ENCODE results near the gene ADCY2. TPM values are rescaled to one million over a fixed set of nuclear protein-coding genes. Genes with fewer than 3 reads are reported as not detected.

Gene ADCY2
- total and polyA plus RNA-seq, 2 of the 13 experiments (the other 11 are each of a cell fraction or from before 2014, with no cell fraction given) = not detected

DNA sequence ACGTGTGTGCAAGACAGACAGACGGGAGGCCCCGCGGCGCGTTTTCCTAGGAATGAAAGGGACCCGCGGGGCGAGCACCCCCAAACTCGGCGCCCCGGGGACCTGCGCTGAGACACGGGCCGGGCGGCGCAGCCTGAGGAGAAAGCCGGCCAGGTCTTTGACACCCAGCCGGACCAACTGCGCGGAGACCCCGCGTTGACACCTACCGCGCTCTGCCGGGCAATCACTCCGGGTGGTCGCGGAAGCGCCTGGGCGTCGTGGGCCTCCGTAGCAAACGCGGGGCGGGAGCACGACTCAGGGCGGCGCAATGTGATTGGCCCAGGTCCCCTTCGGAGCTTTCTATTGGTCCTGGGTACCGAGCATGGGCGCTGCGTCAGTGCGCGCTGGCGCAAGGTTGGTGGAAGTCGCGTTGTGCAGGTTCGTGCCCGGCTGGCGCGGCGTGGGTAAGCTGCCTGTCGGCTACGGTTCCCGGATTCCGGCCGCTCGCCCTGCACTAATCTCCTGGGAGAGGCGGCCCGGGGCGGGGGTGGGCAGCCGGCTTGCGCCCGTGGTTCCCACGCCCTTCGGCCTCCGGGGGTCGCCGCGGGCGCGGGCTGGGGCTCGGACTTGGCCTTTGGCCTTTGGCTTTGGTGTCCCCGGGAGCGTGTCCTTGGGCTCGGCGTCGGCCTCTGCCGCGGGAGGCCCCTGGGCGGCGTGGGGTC is 473.0 kb downstream of the ADCY2 start, which contains the start of the genes FASTKD3 and MTRR (continued):
- TF ChIP-seq ESRRA (CRISPR knock-in tag; IDR thresholded peaks at IDR 0.05; ENCODE audit: low read depth) (peak; percentile 76; the same call in 1 of the 2 replicates), ZNF772 (CRISPR knock-in tag; IDR thresholded peaks at IDR 0.05) (no peak), CBFB (CRISPR knock-in tag; IDR thresholded peaks at IDR 0.05) (peak; percentile 51; the same call in 1 of the 2 replicates), ZNF101 (CRISPR knock-in tag; IDR thresholded peaks at IDR 0.05; ENCODE audit: borderline replicate concordance, low read depth) (no peak), ZNF678 (CRISPR knock-in tag; IDR thresholded peaks at IDR 0.05) (no peak; the same call in 1 of the 2 replicates), SMAD9 (CRISPR knock-in tag; IDR thresholded peaks at IDR 0.05) (0 out of 2 replicates have a peak, but pooled peaks have one; percentile 58), PRDM15 (CRISPR knock-in tag; IDR thresholded peaks at IDR 0.05) (no peak), ZNF605 (CRISPR knock-in tag; IDR thresholded peaks at IDR 0.05) (no peak), ZBTB7A (CRISPR knock-in tag; IDR thresholded peaks at IDR 0.05) (peak; percentile 97), NR2F2 (IDR thresholded peaks at IDR 0.05; ENCODE audit: borderline replicate concordance, low read depth) (peak; percentile 41; the same call in 1 of the 2 replicates), SMARCE1 (IDR thresholded peaks at IDR 0.05; ENCODE audit: borderline replicate concordance) (no peak), ZSCAN29 (CRISPR knock-in tag; conservative IDR thresholded peaks at IDR 0.05) (no peak), THYN1 (CRISPR knock-in tag; IDR thresholded peaks at IDR 0.05; ENCODE audit: borderline replicate concordance, low read depth) (no peak), CTCF (CRISPR knock-in tag; IDR thresholded peaks at IDR 0.05) (no peak; the same call in 1 of the 2 replicates), SNAPC5 (CRISPR knock-in tag; IDR thresholded peaks at IDR 0.05; ENCODE audit: borderline replicate concordance) (no peak), ZNF619 (CRISPR knock-in tag; IDR thresholded peaks at IDR 0.05) (no peak), DR1 (CRISPR knock-in tag; IDR thresholded peaks at IDR 0.05) (0 out of 2 replicates have a peak, but pooled peaks have one; percentile 50)
- TF ChIP-seq, protein P1, sequence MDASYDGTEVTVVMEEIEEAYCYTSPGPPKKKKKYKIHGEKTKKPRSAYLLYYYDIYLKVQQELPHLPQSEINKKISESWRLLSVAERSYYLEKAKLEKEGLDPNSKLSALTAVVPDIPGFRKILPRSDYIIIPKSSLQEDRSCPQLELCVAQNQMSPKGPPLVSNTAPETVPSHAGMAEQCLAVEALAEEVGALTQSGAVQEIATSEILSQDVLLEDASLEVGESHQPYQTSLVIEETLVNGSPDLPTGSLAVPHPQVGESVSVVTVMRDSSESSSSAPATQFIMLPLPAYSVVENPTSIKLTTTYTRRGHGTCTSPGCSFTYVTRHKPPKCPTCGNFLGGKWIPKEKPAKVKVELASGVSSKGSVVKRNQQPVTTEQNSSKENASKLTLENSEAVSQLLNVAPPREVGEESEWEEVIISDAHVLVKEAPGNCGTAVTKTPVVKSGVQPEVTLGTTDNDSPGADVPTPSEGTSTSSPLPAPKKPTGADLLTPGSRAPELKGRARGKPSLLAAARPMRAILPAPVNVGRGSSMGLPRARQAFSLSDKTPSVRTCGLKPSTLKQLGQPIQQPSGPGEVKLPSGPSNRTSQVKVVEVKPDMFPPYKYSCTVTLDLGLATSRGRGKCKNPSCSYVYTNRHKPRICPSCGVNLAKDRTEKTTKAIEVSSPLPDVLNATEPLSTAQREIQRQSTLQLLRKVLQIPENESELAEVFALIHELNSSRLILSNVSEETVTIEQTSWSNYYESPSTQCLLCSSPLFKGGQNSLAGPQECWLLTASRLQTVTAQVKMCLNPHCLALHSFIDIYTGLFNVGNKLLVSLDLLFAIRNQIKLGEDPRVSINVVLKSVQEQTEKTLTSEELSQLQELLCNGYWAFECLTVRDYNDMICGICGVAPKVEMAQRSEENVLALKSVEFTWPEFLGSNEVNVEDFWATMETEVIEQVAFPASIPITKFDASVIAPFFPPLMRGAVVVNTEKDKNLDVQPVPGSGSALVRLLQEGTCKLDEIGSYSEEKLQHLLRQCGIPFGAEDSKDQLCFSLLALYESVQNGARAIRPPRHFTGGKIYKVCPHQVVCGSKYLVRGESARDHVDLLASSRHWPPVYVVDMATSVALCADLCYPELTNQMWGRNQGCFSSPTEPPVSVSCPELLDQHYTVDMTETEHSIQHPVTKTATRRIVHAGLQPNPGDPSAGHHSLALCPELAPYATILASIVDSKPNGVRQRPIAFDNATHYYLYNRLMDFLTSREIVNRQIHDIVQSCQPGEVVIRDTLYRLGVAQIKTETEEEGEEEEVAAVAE (CRISPR knock-in tag; IDR thresholded peaks at IDR 0.05; ENCODE audit: borderline replicate concordance) = no peak
- TF ChIP-seq, protein P2, sequence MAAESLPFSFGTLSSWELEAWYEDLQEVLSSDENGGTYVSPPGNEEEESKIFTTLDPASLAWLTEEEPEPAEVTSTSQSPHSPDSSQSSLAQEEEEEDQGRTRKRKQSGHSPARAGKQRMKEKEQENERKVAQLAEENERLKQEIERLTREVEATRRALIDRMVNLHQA (CRISPR knock-in tag; IDR thresholded peaks at IDR 0.05) = no peak
